ENCODE measurements around the gene AGAP3. TPM values are rescaled to one million over a fixed set of nuclear protein-coding genes. Genes with fewer than 3 reads are reported as not detected.

Gene AGAP3
- total RNA-seq, 2 donors from 2014 or later: 45.6 to 53.0 TPM

GRCh38 chr7:151082141-151083070 is 3.9 kb upstream of the AGAP3 start:
- no peaks in the 10 kb centered on the region for H3K27me3 Mint-ChIP-seq
- H3K4me1 Mint-ChIP-seq: peaks cover 27% of the 10 kb centered on the region
- peak overlapping the region; percentile 97 for H3K4me3 Mint-ChIP-seq
- peaks cover 3% of the 10 kb centered on the region for H3K36me3 Mint-ChIP-seq (ENCODE audit: low read depth)
- H3K9me3 ChIP-seq (ENCODE audit: control insufficient read depth, low read length, poor library complexity, severe bottlenecking): no peaks in the 10 kb centered on the region
- H3K27ac Mint-ChIP-seq: peak overlapping the region; percentile 96
- DNase-seq: no peak
- no peak for ATAC-seq

GRCh38 chr7:151083071-151083823 is 3.0 kb upstream of the AGAP3 start, which contains the start of gene TMUB1:
Gene TMUB1, minus strand, starts transcription at chr7:151083493. Its CDS starts 930 bp downstream, at chr7:151082563.
- ATAC-seq (peak; percentile 71), DNase-seq (peak; percentile 82 to 88 (median 87))
- Mint-ChIP-seq H3K27ac (peak within 1 kb of the TSS; percentile 96), H3K4me3 (peak within 1 kb of the TSS; percentile 97), H3K27me3 (no peaks in the 10 kb centered on the region), H3K36me3 (ENCODE audit: low read depth) (peaks cover 3% of the 10 kb centered on the region), H3K4me1 (peaks cover 27% of the 10 kb centered on the region)
- no peaks in the 10 kb centered on the region for H3K9me3 ChIP-seq (ENCODE audit: control insufficient read depth, low read length, poor library complexity, severe bottlenecking)

DNA sequence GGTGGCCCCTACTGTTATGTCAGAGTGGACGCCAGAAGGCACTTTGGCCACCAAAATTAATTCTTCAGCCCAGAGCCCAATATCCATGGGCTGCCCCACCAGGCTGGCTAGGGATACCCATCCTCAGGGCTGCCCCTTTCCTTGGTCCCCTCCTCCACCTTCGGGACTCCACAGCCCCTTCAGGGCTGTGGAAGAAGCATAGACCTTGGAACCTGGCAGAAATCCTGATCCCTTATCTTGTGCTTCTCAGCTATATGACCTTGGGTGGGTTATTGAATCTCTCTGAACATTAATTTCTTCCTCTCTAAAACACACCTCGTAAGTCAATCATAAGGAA is 2.5 kb upstream of the AGAP3 start:
- H3K27me3 Mint-ChIP-seq: no peaks in the 10 kb centered on the region
- ATAC-seq: no peak
- DNase-seq: no peak
- H3K9me3 ChIP-seq (ENCODE audit: control insufficient read depth, low read length, poor library complexity, severe bottlenecking): no peaks in the 10 kb centered on the region
- peak overlapping the region; percentile 97 for H3K4me3 Mint-ChIP-seq
- peaks cover 27% of the 10 kb centered on the region for H3K4me1 Mint-ChIP-seq
- H3K27ac Mint-ChIP-seq: peak overlapping the region; percentile 96
- peaks cover 3% of the 10 kb centered on the region for H3K36me3 Mint-ChIP-seq (ENCODE audit: low read depth)

- Mint-ChIP-seq H3K4me3 (peak overlapping the region; percentile 92), H3K4me1 (peaks cover 30% of the 10 kb centered on the region), H3K27me3 (no peaks in the 10 kb centered on the region), H3K27ac (peak overlapping the region; percentile 96), H3K36me3 (ENCODE audit: low read depth) (peaks cover 3% of the 10 kb centered on the region)
- DNase-seq: no peak
- H3K9me3 ChIP-seq (ENCODE audit: control insufficient read depth, low read length, poor library complexity, severe bottlenecking): no peaks in the 10 kb centered on the region
- ATAC-seq: no peak
Observed at GRCh38 chr7:151085329-151085690, 965 bp upstream of the AGAP3 start.

GRCh38 chr7:151086802-151087244 is 548 bp downstream of the AGAP3 start:
- H3K4me3 Mint-ChIP-seq: peak overlapping the region; percentile 89
- no peak for ATAC-seq
- peaks cover 38% of the 10 kb centered on the region for H3K4me1 Mint-ChIP-seq

GRCh38 chr7:151087245-151088018 is 1.2 kb downstream of the AGAP3 start:
- no peaks in the 10 kb centered on the region for H3K9me3 ChIP-seq (ENCODE audit: control insufficient read depth, low read length, poor library complexity, severe bottlenecking)
- Mint-ChIP-seq H3K4me3 (peak overlapping the region; percentile 89), H3K27me3 (no peaks in the 10 kb centered on the region), H3K36me3 (ENCODE audit: low read depth) (peaks cover 3% of the 10 kb centered on the region), H3K4me1 (peaks cover 38% of the 10 kb centered on the region), H3K27ac (peak overlapping the region; percentile 27)
- DNase-seq (no peak), ATAC-seq (peak; percentile 24)

More at GRCh38 chr7:151086802-151087244, 548 bp downstream of the AGAP3 start:
- H3K9me3 ChIP-seq (ENCODE audit: control insufficient read depth, low read length, poor library complexity, severe bottlenecking): no peaks in the 10 kb centered on the region
- H3K27me3 Mint-ChIP-seq: no peaks in the 10 kb centered on the region
- peaks cover 3% of the 10 kb centered on the region for H3K36me3 Mint-ChIP-seq (ENCODE audit: low read depth)
- no peak for DNase-seq
- H3K27ac Mint-ChIP-seq: no peak overlapping the region

DNA sequence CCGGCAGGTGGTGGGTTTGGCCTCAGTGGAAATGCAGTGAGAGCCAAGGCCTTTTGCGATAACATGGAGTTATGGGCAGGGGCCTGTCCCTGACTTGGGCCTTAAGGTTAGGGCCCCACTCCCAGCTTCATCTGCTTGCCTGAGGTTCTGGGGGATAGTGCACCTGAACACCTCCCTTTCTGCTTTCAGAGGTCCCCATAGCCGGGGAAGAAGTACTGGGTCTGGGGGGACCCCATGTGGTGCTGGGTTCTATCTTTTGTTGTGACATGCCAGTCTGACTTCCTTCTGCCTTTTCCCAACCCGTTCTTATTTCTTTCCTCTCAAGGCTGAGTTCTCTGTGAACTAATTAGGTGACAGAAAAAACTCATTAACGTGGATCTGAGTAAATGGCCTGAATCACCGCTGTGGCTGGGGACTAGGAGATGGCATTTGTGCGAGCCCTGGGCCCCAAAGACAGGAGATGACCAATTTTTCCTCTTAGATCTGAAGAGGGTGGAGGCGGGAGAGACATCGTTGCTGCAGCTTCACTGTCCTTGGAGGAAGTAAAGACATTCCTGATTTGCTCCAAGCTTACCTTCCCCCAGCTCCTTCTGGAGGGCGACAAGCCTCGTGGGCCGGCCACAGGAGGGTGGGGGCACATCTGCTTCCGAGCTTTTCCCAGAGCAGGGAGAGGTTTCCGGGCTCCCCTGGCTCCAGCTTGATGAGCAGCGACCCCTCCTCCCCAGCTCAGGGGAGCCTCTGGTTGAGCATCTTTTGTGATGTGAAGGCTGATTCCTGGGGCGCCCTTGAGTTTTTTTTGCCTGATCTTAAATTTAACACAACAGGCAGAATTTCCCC is 2.0 kb downstream of the AGAP3 start:
- Mint-ChIP-seq H3K27ac (peak overlapping the region; percentile 27), H3K36me3 (ENCODE audit: low read depth) (no peaks in the 10 kb centered on the region)
- DNase-seq: no peak

DNA sequence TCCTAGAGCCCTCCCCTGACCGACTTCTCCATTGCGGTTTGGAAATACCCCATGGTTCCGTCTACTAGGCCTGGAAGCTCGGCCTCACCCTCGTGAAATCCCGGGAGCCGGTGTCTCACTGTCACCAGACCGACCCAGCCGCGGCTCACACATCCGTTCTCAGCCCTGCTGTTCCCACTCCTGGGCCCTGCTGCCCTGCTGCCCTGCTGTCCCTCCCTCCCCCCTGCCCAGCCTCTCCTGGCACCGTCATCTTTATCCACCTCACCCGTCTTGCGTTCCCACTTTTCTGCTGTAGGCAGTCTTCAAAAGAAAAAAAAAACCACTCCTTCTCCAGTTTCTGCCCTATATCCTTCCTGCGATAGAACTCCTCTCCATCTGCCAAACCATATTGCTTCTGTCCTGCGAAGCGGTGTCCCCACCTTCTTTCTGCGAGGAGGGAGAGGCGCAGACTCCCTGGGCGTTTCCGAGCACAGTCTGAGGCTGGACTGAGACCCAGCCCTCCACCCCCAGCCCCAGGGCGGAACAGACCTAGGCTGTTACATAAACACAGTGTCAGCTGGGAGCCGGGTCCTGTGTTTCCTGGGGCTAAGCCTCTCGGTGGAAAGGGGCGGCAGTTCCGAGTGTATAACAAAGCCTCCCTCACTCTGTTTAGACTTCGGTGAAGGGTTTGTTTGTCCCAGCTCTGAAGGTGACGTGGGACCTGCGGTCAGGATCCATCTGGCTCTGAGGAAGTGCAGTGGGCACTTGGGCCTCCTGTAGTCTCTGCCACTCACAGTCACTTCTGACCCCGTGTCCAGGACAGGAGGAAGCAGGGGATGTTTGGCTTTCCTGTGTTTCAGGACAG is 2.8 kb downstream of the AGAP3 start:
- no peaks in the 10 kb centered on the region for H3K9me3 ChIP-seq (ENCODE audit: control insufficient read depth, low read length, poor library complexity, severe bottlenecking)
- Mint-ChIP-seq H3K27me3 (no peaks in the 10 kb centered on the region), H3K27ac (no peak overlapping the region), H3K4me1 (peaks cover 30% of the 10 kb centered on the region), H3K4me3 (peak overlapping the region; percentile 82), H3K36me3 (ENCODE audit: low read depth) (no peaks in the 10 kb centered on the region)
- ATAC-seq (peak; percentile 6), DNase-seq (no peak)

More for the DNA sequence above, 2.0 kb downstream of the AGAP3 start:
- H3K27me3 Mint-ChIP-seq: no peaks in the 10 kb centered on the region
- no peak for ATAC-seq
- H3K9me3 ChIP-seq (ENCODE audit: control insufficient read depth, low read length, poor library complexity, severe bottlenecking): no peaks in the 10 kb centered on the region
- H3K4me1 Mint-ChIP-seq: peaks cover 32% of the 10 kb centered on the region
- H3K4me3 Mint-ChIP-seq: peak overlapping the region; percentile 66

DNA sequence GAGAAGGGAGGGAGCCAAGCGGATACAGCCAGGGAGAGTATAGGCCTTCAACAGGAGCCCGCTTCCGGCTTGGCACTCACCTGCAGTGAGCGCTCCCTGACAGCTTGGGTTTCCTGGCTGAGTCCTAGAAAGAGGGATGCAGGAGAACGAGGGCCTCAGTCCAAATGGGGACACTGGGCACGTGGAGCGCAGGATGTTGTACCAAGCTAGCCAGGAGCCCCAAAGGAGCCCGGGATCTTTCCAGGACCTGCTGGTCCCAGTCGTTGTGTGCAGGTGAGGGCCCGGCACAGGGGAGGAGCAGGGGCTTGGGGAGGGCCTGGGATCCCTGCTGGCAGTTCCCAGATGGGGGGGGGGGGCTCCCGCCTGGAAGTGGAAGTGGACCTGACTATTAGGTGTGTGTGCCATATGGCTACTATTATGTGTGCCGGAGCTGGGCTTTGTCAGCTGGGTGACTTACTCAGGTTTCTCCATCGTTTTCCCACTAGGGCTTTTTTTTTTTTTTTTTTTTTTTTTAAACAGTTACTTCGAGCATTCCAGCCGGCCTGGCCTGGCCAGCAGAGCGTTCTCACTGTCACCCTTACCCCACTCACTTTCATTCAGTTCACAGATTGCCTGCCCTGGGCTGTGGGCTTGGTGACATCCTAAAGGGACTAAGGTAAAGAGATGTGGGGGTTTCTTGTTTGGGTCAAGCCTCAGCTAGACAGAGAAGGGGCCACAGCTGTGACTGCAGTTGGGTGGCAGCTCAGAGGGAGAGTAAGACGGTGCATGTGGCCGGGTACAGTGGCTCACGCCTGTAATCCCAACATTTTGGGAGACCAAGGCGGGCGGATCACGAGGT is 3.8 kb downstream of the AGAP3 start:
- peaks cover 32% of the 10 kb centered on the region for H3K4me1 Mint-ChIP-seq
- no peaks in the 10 kb centered on the region for H3K36me3 Mint-ChIP-seq (ENCODE audit: low read depth)
- ATAC-seq (no peak), DNase-seq (no peak)
- H3K27ac Mint-ChIP-seq: no peak overlapping the region
- H3K4me3 Mint-ChIP-seq: no peak overlapping the region
- H3K9me3 ChIP-seq (ENCODE audit: control insufficient read depth, low read length, poor library complexity, severe bottlenecking): no peaks in the 10 kb centered on the region
- H3K27me3 Mint-ChIP-seq: no peaks in the 10 kb centered on the region

GRCh38 chr7:151091003-151091402 is 4.7 kb downstream of the AGAP3 start:
- no peaks in the 10 kb centered on the region for H3K9me3 ChIP-seq (ENCODE audit: control insufficient read depth, low read length, poor library complexity, severe bottlenecking)
- Mint-ChIP-seq H3K4me3 (no peak overlapping the region), H3K27me3 (no peaks in the 10 kb centered on the region), H3K4me1 (peaks cover 27% of the 10 kb centered on the region), H3K36me3 (ENCODE audit: low read depth) (no peaks in the 10 kb centered on the region), H3K27ac (peak overlapping the region; percentile 60)
- ATAC-seq (no peak), DNase-seq (no peak)

- peak overlapping the region; percentile 60 for H3K27ac Mint-ChIP-seq
- H3K27me3 Mint-ChIP-seq: no peaks in the 10 kb centered on the region
- peaks cover 28% of the 10 kb centered on the region for H3K4me1 Mint-ChIP-seq
- no peaks in the 10 kb centered on the region for H3K36me3 Mint-ChIP-seq (ENCODE audit: low read depth)
- H3K9me3 ChIP-seq (ENCODE audit: control insufficient read depth, low read length, poor library complexity, severe bottlenecking): no peaks in the 10 kb centered on the region
- no peak overlapping the region for H3K4me3 Mint-ChIP-seq
- DNase-seq: no peak
- no peak for ATAC-seq
Observed at GRCh38 chr7:151091431-151091830, 5.2 kb downstream of the AGAP3 start.

All from T-helper 17 cell (primary cell).